Ascending aorta (tissue), 2 donors: ENCODE results near the gene CD300A. TPM values are rescaled to one million over a fixed set of nuclear protein-coding genes. Genes with fewer than 3 reads are reported as not detected.
"Not testable (repeated sequence)": the region's sequence is repeated elsewhere in the genome, so short reads cannot be mapped to it uniquely, and the experiment has no call there.

ENCODE experiments used
- DNase-seq, 2 donors: peaks; one replicate each; pipeline ENCODE4 v3.0.0-alpha.2; 2019; ENCODE audit warnings: low spot score in 2 of 2
- H3K27ac ChIP-seq, 2 donors: fragments of 200-600 bp; sonication (generic); one replicate each; pipeline ENCODE4 v1.5.1; 2016 to 2017; ENCODE audit warnings: mild to moderate bottlenecking in 1 of 2
- H3K27me3 ChIP-seq: fragments of 200-600 bp; sonication (generic); one replicate; pipeline ENCODE4 v1.5.1; 2017
- H3K36me3 ChIP-seq, 2 donors: fragments of 200-600 bp; sonication (generic); one replicate each; pipeline ENCODE4 v1.5.1; 2016
- H3K4me1 ChIP-seq, 2 donors: fragments of 200-600 bp; sonication (generic); one replicate each; pipeline ENCODE4 v1.5.1; 2016 to 2017; ENCODE audit warnings: mild to moderate bottlenecking in 1 of 2
- H3K4me3 ChIP-seq, 2 donors: fragments of 200-600 bp; sonication (generic); one replicate each; pipeline ENCODE4 v1.5.1; 2016 to 2017; ENCODE audit warnings: mild to moderate bottlenecking in 1 of 2
- H3K9me3 ChIP-seq, 2 donors: fragments of 200-600 bp; sonication (generic); one replicate each; pipeline ENCODE4 v1.5.1; 2016
- CTCF ChIP-seq, 3 experiments: fragments of 200-600 bp in 2 of 3; fragments of 450-650 bp in 1 of 3; sonication (generic) in 2 of 3; IDR thresholded peaks; one replicate each; pipeline ENCODE4 v1.5.1; 2016 to 2019; ENCODE audit warnings: antibody characterized with exemption in 3 of 3, mild to moderate bottlenecking in 1 of 3, moderate library complexity in 1 of 3
- intact Hi-C: fragments of 100-400 bp; cut with DNase I; formaldehyde crosslinking; loops from one replicate; pipeline ENCODE4 v1.15.1; 2023
- total RNA-seq: library from RNA; depleted of rRNA; stranded (reverse); fragments of >200 nt; gene quantifications from one replicate; pipeline ENCODE4 v1.1.0, GENCODE V29; 2016

CD300A gene
- total RNA-seq, 1 donor from 2014 or later = 21.9 TPM

DNA sequence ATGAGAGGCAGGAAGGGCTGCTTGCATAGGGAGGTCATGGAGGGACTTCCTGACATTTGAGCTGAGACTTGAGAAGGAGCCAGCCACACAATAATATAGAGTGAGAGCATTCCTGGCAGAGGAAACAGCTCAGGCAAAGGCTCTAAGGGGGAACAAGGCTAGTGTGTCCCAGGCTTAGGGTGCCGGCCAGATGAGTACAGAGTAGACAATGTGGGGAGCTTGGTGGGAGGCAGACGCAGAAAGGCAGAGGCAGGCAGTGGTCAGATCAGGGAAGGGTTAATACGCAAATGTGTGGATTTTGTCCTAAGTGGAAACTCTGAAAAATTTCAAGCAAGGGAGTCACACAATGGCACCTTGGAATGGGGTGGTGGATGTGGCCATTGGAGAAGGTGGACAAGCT, 33.6 kb downstream of the CD300A start:
- Histone ChIP-seq H3K4me3 (no peak overlapping the region), H3K27me3 (no peaks in the 10 kb centered on the region), H3K27ac (no peak overlapping the region), H3K9me3 (no peaks in the 10 kb centered on the region), H3K36me3 (no peaks in the 10 kb centered on the region), H3K4me1 (no peaks in the 10 kb centered on the region)
- intact Hi-C loops = no loop called here
- no peak for TF ChIP-seq CTCF (IDR thresholded peaks at IDR 0.05)
- DNase-seq = no peak

- Histone ChIP-seq H3K27ac (no peak overlapping the region), H3K27me3 (no peaks in the 10 kb centered on the region), H3K36me3 (no peaks in the 10 kb centered on the region), H3K4me3 (no peak overlapping the region), H3K9me3 (no peaks in the 10 kb centered on the region), H3K4me1 (no peaks in the 10 kb centered on the region)
- intact Hi-C loops = no loop called here
- DNase-seq = no peak
- TF ChIP-seq CTCF (IDR thresholded peaks at IDR 0.05) = no peak
Measured at GRCh38 chr17:74502861-74503260, 36.4 kb downstream of the CD300A start.

DNA sequence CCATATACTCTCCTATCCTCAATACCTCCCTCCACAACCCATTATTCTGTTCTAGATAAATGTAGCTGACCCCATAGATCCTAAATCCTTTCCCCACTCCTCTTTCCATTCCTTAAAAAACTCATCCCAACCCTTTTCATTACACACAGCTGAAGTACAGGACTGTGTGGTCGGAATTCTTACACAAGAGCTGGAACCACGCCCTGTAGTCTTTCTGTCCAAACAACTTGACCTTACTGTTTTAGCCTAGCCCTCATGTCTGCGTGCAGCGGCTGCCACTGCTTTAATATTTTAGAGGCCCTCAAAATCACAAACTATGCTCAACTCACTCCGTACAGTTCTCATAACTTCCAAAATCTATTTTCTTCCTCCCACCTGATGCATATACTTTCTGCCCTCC, 37.5 kb downstream of the CD300A start:
- H3K4me1 ChIP-seq, H3K27me3 ChIP-seq, H3K4me3 ChIP-seq, H3K36me3 ChIP-seq, H3K27ac ChIP-seq, H3K9me3 ChIP-seq, DNase-seq, intact Hi-C loops: not testable (repeated sequence)

DNA sequence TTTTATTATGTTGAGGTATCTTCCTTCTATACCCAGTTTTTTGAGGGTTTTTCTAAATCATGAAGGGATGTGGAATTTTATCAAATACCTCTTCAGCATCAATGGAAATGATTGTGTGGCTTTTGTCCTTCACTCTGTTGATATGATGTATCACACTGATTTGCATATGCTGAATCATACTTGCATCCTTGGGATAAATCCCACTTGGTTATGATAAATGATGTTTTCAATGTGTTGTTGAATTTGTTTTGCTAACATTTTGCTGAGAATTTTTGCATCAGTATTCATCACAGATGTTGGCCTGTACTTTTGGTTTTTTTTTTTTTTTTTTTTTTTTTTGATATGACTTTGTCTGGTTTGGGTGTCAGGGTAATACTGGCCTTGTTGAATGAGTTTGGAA, 41.7 kb downstream of the CD300A start:
- no peaks in the 10 kb centered on the region for H3K9me3 ChIP-seq
- H3K27me3 ChIP-seq = no peaks in the 10 kb centered on the region
- intact Hi-C loops = no loop called here
- no peak overlapping the region for H3K4me3 ChIP-seq
- H3K4me1 ChIP-seq = no peaks in the 10 kb centered on the region
- H3K27ac ChIP-seq = no peak overlapping the region
- no peak for DNase-seq
- no peak for TF ChIP-seq CTCF (IDR thresholded peaks at IDR 0.05)
- no peaks in the 10 kb centered on the region for H3K36me3 ChIP-seq

GRCh38 chr17:74512036-74512435, 45.6 kb downstream of the CD300A start:
- H3K4me1 ChIP-seq = no peaks in the 10 kb centered on the region
- no peak for DNase-seq
- H3K27ac ChIP-seq = peak overlapping the region in 1 of 2 donors; percentile 62
- no peaks in the 10 kb centered on the region for H3K9me3 ChIP-seq
- H3K4me3 ChIP-seq = no peak overlapping the region
- no peaks in the 10 kb centered on the region for H3K27me3 ChIP-seq
- intact Hi-C loops = no loop called here
- no peak for TF ChIP-seq CTCF (IDR thresholded peaks at IDR 0.05)
- no peaks in the 10 kb centered on the region for H3K36me3 ChIP-seq

DNA sequence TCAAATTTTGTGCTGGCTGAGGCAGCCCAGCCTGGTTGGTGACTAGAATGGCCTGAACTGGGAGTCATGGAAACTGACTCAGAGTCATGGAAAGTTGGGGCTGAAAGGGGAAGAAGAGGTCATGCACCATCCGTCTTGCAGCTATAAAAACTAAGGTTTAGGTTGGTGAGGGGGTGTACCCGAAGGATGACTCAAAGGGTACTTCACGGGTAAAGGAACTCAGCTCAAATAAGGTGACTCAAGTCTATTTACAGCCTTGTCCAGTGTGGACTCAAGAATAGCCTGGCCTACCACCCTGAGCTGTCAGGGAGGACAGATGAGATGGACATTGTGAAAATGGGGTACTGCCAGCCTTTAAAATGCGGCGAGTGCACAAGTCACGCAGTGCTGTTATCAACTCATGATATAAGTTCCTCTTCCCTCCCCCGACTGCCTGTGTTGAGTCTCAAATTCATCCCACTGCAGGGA, 46.2 kb downstream of the CD300A start:
- Histone ChIP-seq H3K27me3 (no peaks in the 10 kb centered on the region), H3K4me1 (no peaks in the 10 kb centered on the region), H3K4me3 (no peak overlapping the region), H3K36me3 (no peaks in the 10 kb centered on the region), H3K27ac (peak overlapping the region in 1 of 2 donors; percentile 62), H3K9me3 (no peaks in the 10 kb centered on the region)
- peak in 1 of 2 donors; percentile 28 for DNase-seq
- TF ChIP-seq CTCF (IDR thresholded peaks at IDR 0.05) = no peak
- intact Hi-C loops = no loop called here
